GM12878 (cell line): ENCODE measurements around the gene NUMA1. TPM values are rescaled to one million over a fixed set of nuclear protein-coding genes. Genes with fewer than 3 reads are reported as not detected.

ENCODE experiments used
- BCL3 ChIP-seq: IDR thresholded peaks from 2 replicates; pipeline ENCODE4 v1.6.1; 2011; ENCODE audit warnings: borderline replicate concordance, low read depth, mild to moderate bottlenecking, moderate library complexity, low read length; ENCODE audit not compliant: insufficient read depth, poor library complexity, severe bottlenecking
- BHLHE40 ChIP-seq, 2 experiments: fragments of 450-650 bp in 1 of 2; IDR thresholded peaks; 2 replicates each; pipeline ENCODE4 v1.6.1; 2011 to 2017; ENCODE audit warnings: low read depth in 2 of 2, borderline replicate concordance in 1 of 2, improper control_type of control experiment in 1 of 2, low read length in 1 of 2, mild to moderate bottlenecking in 1 of 2
- BRCA1 ChIP-seq: IDR thresholded peaks from 2 replicates; pipeline ENCODE4 v1.6.1; 2011; ENCODE audit warnings: low read depth, low read length, improper control_type of control experiment
- CBX3 ChIP-seq: fragments of 200-600 bp; sonication (generic); IDR thresholded peaks from 2 replicates; pipeline ENCODE4 v1.6.1; 2016; ENCODE audit warnings: low read depth, borderline replicate concordance
- CHD2 ChIP-seq: IDR thresholded peaks from 2 replicates; pipeline ENCODE4 v1.6.1; 2011; ENCODE audit warnings: low read depth, low read length, improper control_type of control experiment, borderline replicate concordance
- CHD4 ChIP-seq: fragments of 200-600 bp; sonication (generic); IDR thresholded peaks from 2 replicates; pipeline ENCODE4 v1.6.1; 2016; ENCODE audit warnings: mild to moderate bottlenecking
- CREM ChIP-seq: IDR thresholded peaks from 2 replicates; pipeline ENCODE4 v1.6.1; 2014; ENCODE audit warnings: antibody characterized with exemption, low read depth
- EZH2 ChIP-seq: IDR thresholded peaks from 2 replicates; pipeline ENCODE4 v1.6.1; 2012; ENCODE audit warnings: low read depth, mild to moderate bottlenecking, control low read depth, inconsistent platforms, low read length, borderline replicate concordance; ENCODE audit not compliant: control insufficient read depth
- MEF2A ChIP-seq: IDR thresholded peaks from 2 replicates; pipeline ENCODE4 v1.6.1; 2011; ENCODE audit warnings: low read depth, mild to moderate bottlenecking, low read length, moderate library complexity; ENCODE audit not compliant: insufficient read depth
- MEF2B ChIP-seq: fragments of 450-650 bp; IDR thresholded peaks from 2 replicates; pipeline ENCODE4 v1.6.1; 2018; ENCODE audit warnings: mild to moderate bottlenecking, moderate library complexity; ENCODE audit not compliant: partially characterized antibody, poor library complexity, severe bottlenecking
- MXI1 ChIP-seq: fragments of 150-350 bp; IDR thresholded peaks from 2 replicates; pipeline ENCODE4 v1.6.1; 2011; ENCODE audit warnings: low read depth, mild to moderate bottlenecking, inconsistent platforms, low read length, improper control_type of control experiment
- NR2C2 ChIP-seq: IDR thresholded peaks from 2 replicates; pipeline ENCODE4 v1.6.1; 2011; ENCODE audit warnings: borderline replicate concordance, low read depth; ENCODE audit not compliant: control insufficient read depth, insufficient read length
- POLR2AphosphoS5 ChIP-seq: IDR thresholded peaks from 2 replicates; pipeline ENCODE4 v1.6.1; 2011; ENCODE audit warnings: mild to moderate bottlenecking, low read length, inconsistent platforms
- SIX5 ChIP-seq: IDR thresholded peaks from 2 replicates; pipeline ENCODE4 v1.6.1; 2011; ENCODE audit warnings: mild to moderate bottlenecking, low read depth, low read length, moderate library complexity; ENCODE audit not compliant: severe bottlenecking
- SMAD5 ChIP-seq: IDR thresholded peaks from 2 replicates; pipeline ENCODE4 v1.6.1; 2016; ENCODE audit warnings: antibody characterized with exemption, low read depth
- SMC3 ChIP-seq: IDR thresholded peaks from 2 replicates; pipeline ENCODE4 v1.6.1; 2011; ENCODE audit warnings: low read length, improper control_type of control experiment, borderline replicate concordance
- STAT3 ChIP-seq: IDR thresholded peaks from 2 replicates; pipeline ENCODE4 v1.6.1; 2011; ENCODE audit warnings: low read depth, low read length, improper control_type of control experiment
- SUZ12 ChIP-seq: fragments of 200-600 bp; sonication (generic); IDR thresholded peaks from one replicate; pipeline ENCODE4 v1.6.1; 2018; ENCODE audit warnings: antibody characterized with exemption, mild to moderate bottlenecking; ENCODE audit not compliant: unreplicated experiment
- YBX1 ChIP-seq: fragments of 450-650 bp; IDR thresholded peaks from 2 replicates; pipeline ENCODE4 v1.6.1; 2016; ENCODE audit warnings: antibody characterized with exemption
- polyA plus RNA-seq, 11 experiments: library from polyadenylated mRNA; depleted of rRNA in 4 of 11; unstranded in 6 of 11; stranded (reverse) in 5 of 11; fragments of >200 nt; fragmentation: Nextera tagmentation in 4 of 11; fragmentation: Illumina TruSeq in 1 of 11; extraction: Ambion mirVana in 4 of 11; extraction: Trizol in 1 of 11; gene quantifications; 1 replicate in 1 of 11; 2 replicates in 10 of 11; pipeline versions ENCODE4 v1.2.1 to v1.2.3, GENCODE V29; 2011 to 2016; ENCODE audit warnings: inconsistent platforms in 2 of 11, missing spikeins in 2 of 11, low read depth in 1 of 11
- total RNA-seq, 4 experiments: library from RNA; depleted of rRNA in 3 of 4; stranded (reverse); fragments of >200 nt in 3 of 4; fragmentation: Illumina TruSeq in 1 of 4; extraction: Trizol in 1 of 4; gene quantifications; 2 replicates each; pipeline versions ENCODE4 v1.2.1 to v1.2.3, GENCODE V29; 2013 to 2021
- TF ChIP-seq, protein P1 (sequence below): fragments of 150-350 bp; IDR thresholded peaks from 2 replicates; pipeline ENCODE4 v1.6.1; 2014; ENCODE audit warnings: mild to moderate bottlenecking, low read depth, low read length
- TF ChIP-seq, protein P2 (sequence below): fragments of 450-650 bp; IDR thresholded peaks from 2 replicates; pipeline ENCODE4 v1.6.1; 2017; ENCODE audit warnings: mild to moderate bottlenecking, low read depth, inconsistent platforms; ENCODE audit not compliant: poor library complexity, severe bottlenecking
- TF ChIP-seq, protein P3 (sequence below): IDR thresholded peaks from 2 replicates; pipeline ENCODE4 v1.6.1; 2012; ENCODE audit warnings: low read depth, low read length, improper control_type of control experiment
- TF ChIP-seq, protein P4 (sequence below): IDR thresholded peaks from 2 replicates; pipeline ENCODE4 v1.6.1; 2012; ENCODE audit warnings: low read depth, low read length, improper control_type of control experiment

Gene NUMA1
- total and polyA plus RNA-seq, 10 of the 15 experiments (the other 5 are each of a cell fraction or from before 2014, with no cell fraction given): 5.5 to 111 (median 61.0) TPM

GRCh38 chr11:72080326-72081183, at the start of gene NUMA1, which contains the start of gene LRRC51 (continued):
- TF ChIP-seq, protein P1, sequence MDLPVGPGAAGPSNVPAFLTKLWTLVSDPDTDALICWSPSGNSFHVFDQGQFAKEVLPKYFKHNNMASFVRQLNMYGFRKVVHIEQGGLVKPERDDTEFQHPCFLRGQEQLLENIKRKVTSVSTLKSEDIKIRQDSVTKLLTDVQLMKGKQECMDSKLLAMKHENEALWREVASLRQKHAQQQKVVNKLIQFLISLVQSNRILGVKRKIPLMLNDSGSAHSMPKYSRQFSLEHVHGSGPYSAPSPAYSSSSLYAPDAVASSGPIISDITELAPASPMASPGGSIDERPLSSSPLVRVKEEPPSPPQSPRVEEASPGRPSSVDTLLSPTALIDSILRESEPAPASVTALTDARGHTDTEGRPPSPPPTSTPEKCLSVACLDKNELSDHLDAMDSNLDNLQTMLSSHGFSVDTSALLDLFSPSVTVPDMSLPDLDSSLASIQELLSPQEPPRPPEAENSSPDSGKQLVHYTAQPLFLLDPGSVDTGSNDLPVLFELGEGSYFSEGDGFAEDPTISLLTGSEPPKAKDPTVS: no peak
- TF ChIP-seq, protein P2, sequence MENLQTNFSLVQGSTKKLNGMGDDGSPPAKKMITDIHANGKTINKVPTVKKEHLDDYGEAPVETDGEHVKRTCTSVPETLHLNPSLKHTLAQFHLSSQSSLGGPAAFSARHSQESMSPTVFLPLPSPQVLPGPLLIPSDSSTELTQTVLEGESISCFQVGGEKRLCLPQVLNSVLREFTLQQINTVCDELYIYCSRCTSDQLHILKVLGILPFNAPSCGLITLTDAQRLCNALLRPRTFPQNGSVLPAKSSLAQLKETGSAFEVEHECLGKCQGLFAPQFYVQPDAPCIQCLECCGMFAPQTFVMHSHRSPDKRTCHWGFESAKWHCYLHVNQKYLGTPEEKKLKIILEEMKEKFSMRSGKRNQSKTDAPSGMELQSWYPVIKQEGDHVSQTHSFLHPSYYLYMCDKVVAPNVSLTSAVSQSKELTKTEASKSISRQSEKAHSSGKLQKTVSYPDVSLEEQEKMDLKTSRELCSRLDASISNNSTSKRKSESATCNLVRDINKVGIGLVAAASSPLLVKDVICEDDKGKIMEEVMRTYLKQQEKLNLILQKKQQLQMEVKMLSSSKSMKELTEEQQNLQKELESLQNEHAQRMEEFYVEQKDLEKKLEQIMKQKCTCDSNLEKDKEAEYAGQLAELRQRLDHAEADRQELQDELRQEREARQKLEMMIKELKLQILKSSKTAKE: no peak
- TF ChIP-seq SIX5 (peak; percentile 87), STAT3 (no peak), MEF2B (peak; percentile 65), BHLHE40 (IDR thresholded peaks at IDR 0.05; ENCODE audit: borderline replicate concordance in 1 of 2, low read depth in 2 of 2, low read length in 1 of 2) (peak; percentile 30 to 41; a peak in 2 of 4 replicates), CREM (peak; percentile 98), NR2C2 (no peak), SMC3 (no peak), BCL3 (peak; percentile 21), CHD4 (no peak), MXI1 (peak; percentile 99), CHD2 (peak; percentile 91), POLR2AphosphoS5 (peak; percentile 54; the same call in 1 of the 2 replicates), CBX3 (no peak), MEF2A (no peak), SMAD5 (no peak), EZH2 (no peak), YBX1 (no peak), BRCA1 (0 out of 2 replicates have a peak, but pooled peaks have one; percentile 34), SUZ12 (no peak)
- TF ChIP-seq, protein P3, sequence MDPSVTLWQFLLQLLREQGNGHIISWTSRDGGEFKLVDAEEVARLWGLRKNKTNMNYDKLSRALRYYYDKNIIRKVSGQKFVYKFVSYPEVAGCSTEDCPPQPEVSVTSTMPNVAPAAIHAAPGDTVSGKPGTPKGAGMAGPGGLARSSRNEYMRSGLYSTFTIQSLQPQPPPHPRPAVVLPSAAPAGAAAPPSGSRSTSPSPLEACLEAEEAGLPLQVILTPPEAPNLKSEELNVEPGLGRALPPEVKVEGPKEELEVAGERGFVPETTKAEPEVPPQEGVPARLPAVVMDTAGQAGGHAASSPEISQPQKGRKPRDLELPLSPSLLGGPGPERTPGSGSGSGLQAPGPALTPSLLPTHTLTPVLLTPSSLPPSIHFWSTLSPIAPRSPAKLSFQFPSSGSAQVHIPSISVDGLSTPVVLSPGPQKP: peak; percentile 73; the same call in 1 of the 2 replicates
- TF ChIP-seq, protein P4, sequence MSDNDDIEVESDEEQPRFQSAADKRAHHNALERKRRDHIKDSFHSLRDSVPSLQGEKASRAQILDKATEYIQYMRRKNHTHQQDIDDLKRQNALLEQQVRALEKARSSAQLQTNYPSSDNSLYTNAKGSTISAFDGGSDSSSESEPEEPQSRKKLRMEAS: 0 out of 2 replicates have a peak, but pooled peaks have one; percentile 4
